Endothelial cell of umbilical vein (primary cell): ENCODE results near the gene NEU2. TPM values are rescaled to one million over a fixed set of nuclear protein-coding genes. Genes with fewer than 3 reads are reported as not detected.

Source experiments
- BruUV-seq: library from RNA; stranded (reverse); fragments of 400-500 nt; replicated peaks from 2 replicates; lab custom pipeline; 2021; lab: Mats Ljungman, UMichigan
- CTCF ChIA-PET: fragments of 300-600, 350-600 bp; sonication (Branson Sonifier 250); formaldehyde crosslinking; loops from one replicate; lab custom pipeline; 2021; ENCODE audit warnings: antibody characterized with exemption, inconsistent platforms; lab: Charles Lee
- POLR2A ChIA-PET: fragments of 300-600, 350-600 bp; sonication (Branson Sonifier 250); formaldehyde crosslinking; loops from one replicate; lab custom pipeline; 2021; ENCODE audit warnings: antibody characterized with exemption, inconsistent platforms; lab: Charles Lee
- DNase-seq: peaks from one replicate; pipeline ENCODE4 v3.0.0-alpha.2; 2011; ENCODE audit warnings: low read depth, low spot score
- FAIRE-seq: peaks from 2 replicates; lab custom pipeline; 2011; peaks lifted over from hg19 to GRCh38; lab: Jason Lieb, UNC
- H2AFZ ChIP-seq: 2 replicates; pipeline ENCODE4 v1.6.0; 2012; ENCODE audit warnings: low read depth, low read length, control low read depth, inconsistent platforms
- H3K27ac ChIP-seq: 2 replicates; pipeline ENCODE4 v1.5.1; 2011; ENCODE audit warnings: low read depth, mild to moderate bottlenecking, control low read depth, low read length, moderate library complexity; ENCODE audit not compliant: insufficient read depth
- H3K27me3 ChIP-seq, 2 experiments: 2 replicates each; pipeline versions ENCODE4 v1.6.0 to v1.6.1; 2011; ENCODE audit warnings: low read length in 2 of 2, mixed read lengths in 1 of 2; ENCODE audit not compliant: control insufficient read depth in 2 of 2, insufficient read depth in 2 of 2
- H3K36me3 ChIP-seq, 2 experiments: 2 replicates in 1 of 2; 3 replicates in 1 of 2; pipeline ENCODE4 v1.5.1; 2011; ENCODE audit warnings: low read length in 2 of 2, mild to moderate bottlenecking in 1 of 2, moderate library complexity in 1 of 2; ENCODE audit not compliant: control insufficient read depth in 2 of 2, insufficient read depth in 2 of 2; ENCODE audit errors: extremely low read depth in 1 of 2
- H3K4me1 ChIP-seq: 3 replicates; pipeline ENCODE4 v1.5.1; 2011; ENCODE audit warnings: mild to moderate bottlenecking, low read length; ENCODE audit not compliant: control insufficient read depth, insufficient read depth; ENCODE audit errors: extremely low read depth
- H3K4me2 ChIP-seq: 2 replicates; pipeline ENCODE4 v1.6.1; 2011; ENCODE audit warnings: low read length, control low read depth, mixed read lengths; ENCODE audit not compliant: insufficient read depth
- H3K4me3 ChIP-seq, 3 experiments: fragments of 200-600 bp in 1 of 3; sonication (generic), shearing (Covaris generic) in 1 of 3; replicated peaks in 1 of 3; 2 replicates each; pipeline ENCODE4 v1.5.1; 2011 to 2016; ENCODE audit warnings: control low read depth in 3 of 3, low read length in 3 of 3, mild to moderate bottlenecking in 2 of 3, inconsistent platforms in 1 of 3, low read depth in 1 of 3, moderate library complexity in 1 of 3; ENCODE audit not compliant: insufficient read depth in 1 of 3
- H3K79me2 ChIP-seq: 2 replicates; pipeline ENCODE4 v1.6.0; 2012; ENCODE audit warnings: low read length, inconsistent platforms; ENCODE audit not compliant: control insufficient read depth, insufficient read depth
- H3K9ac ChIP-seq: replicated peaks from 2 replicates; pipeline ENCODE3; 2011; ENCODE audit warnings: low read length, control low read depth; ENCODE audit not compliant: insufficient read depth; ENCODE audit errors: extremely low read depth
- H3K9me1 ChIP-seq: replicated peaks from 3 replicates; pipeline ENCODE4 v1.6.0; 2011; ENCODE audit warnings: mild to moderate bottlenecking, low read length; ENCODE audit not compliant: control insufficient read depth, insufficient read depth; ENCODE audit errors: extremely low read depth
- H3K9me3 ChIP-seq: replicated peaks from 2 replicates; pipeline ENCODE4 v1.5.1; 2012; ENCODE audit warnings: low read length, inconsistent platforms; ENCODE audit not compliant: control insufficient read depth, insufficient read depth
- H4K20me1 ChIP-seq: replicated peaks from 2 replicates; pipeline ENCODE3; 2011; ENCODE audit warnings: mild to moderate bottlenecking, low read length; ENCODE audit not compliant: control insufficient read depth, insufficient read depth; ENCODE audit errors: extremely low read depth
- CTCF ChIP-seq, 2 donors: IDR thresholded peaks; 1 replicate in 1 of 2; 2 replicates in 1 of 2; pipeline ENCODE4 v1.5.1; 2011; ENCODE audit warnings: low read length in 2 of 2, mild to moderate bottlenecking in 2 of 2, moderate library complexity in 2 of 2, control low read depth in 1 of 2, inconsistent platforms in 1 of 2, low read depth in 1 of 2; ENCODE audit not compliant: insufficient read depth in 1 of 2; ENCODE audit errors: extremely low read depth in 1 of 2
- EZH2 ChIP-seq: IDR thresholded peaks from 2 replicates; pipeline ENCODE4 v1.6.1; 2012; ENCODE audit warnings: borderline replicate concordance, low read depth, mild to moderate bottlenecking, moderate library complexity, low read length, inconsistent platforms; ENCODE audit not compliant: severe bottlenecking
- FOS ChIP-seq: IDR thresholded peaks from 2 replicates; pipeline ENCODE4 v1.6.1; 2011; ENCODE audit warnings: mild to moderate bottlenecking, low read length, moderate library complexity, borderline replicate concordance; ENCODE audit not compliant: insufficient read depth
- GATA2 ChIP-seq: IDR thresholded peaks from 2 replicates; pipeline ENCODE4 v1.7.0; 2011; ENCODE audit warnings: low read depth, mild to moderate bottlenecking, moderate library complexity, mixed read lengths, low read length; ENCODE audit not compliant: insufficient read length, insufficient read depth
- JUN ChIP-seq: IDR thresholded peaks from 2 replicates; pipeline ENCODE4 v1.6.1; 2011; ENCODE audit warnings: borderline replicate concordance, low read depth; ENCODE audit not compliant: insufficient read length, insufficient read depth
- MAX ChIP-seq: IDR thresholded peaks from 2 replicates; pipeline ENCODE4 v1.6.1; 2011; ENCODE audit not compliant: insufficient read depth, insufficient read length
- MYC ChIP-seq: IDR thresholded peaks from one replicate; pipeline ENCODE4 v1.6.1; 2011; ENCODE audit warnings: mild to moderate bottlenecking, low read depth, low read length
- POLR2A ChIP-seq: IDR thresholded peaks from 2 replicates; pipeline ENCODE4 v1.6.1; 2012; ENCODE audit warnings: low read depth, mild to moderate bottlenecking, control low read depth, low read length
- POLR2AphosphoS5 ChIP-seq: IDR thresholded peaks from 2 replicates; pipeline ENCODE4 v1.6.1; 2012; ENCODE audit warnings: low read depth, mild to moderate bottlenecking, control low read depth, low read length, moderate library complexity; ENCODE audit not compliant: insufficient read depth
- dilution Hi-C: fragments of 300-500 bp; cut with MboI; formaldehyde crosslinking; loops from one replicate; pipeline ENCODE4 v1.15.0; 2019; ENCODE audit warnings: low sequenced_read_pairs; ENCODE audit not compliant: extremely low pct_ligation_motif_present
- intact Hi-C: fragments of 100-400 bp; cut with micrococcal nuclease; formaldehyde crosslinking; loops from one replicate; pipeline ENCODE4 v1.10.0; 2022
- polyA plus RNA-seq, 4 experiments: library from polyadenylated mRNA; depleted of rRNA in 3 of 4; stranded (reverse) in 3 of 4; unstranded in 1 of 4; fragments of >200 nt; gene quantifications; 2 replicates each; pipeline versions ENCODE4 v1.2.1 to v1.2.3, GENCODE V29; 2011 to 2012; ENCODE audit warnings: missing spikeins in 1 of 4
- total RNA-seq: library from RNA; stranded (reverse); gene quantifications from 2 replicates; pipeline ENCODE4 v1.2.3, GENCODE V29; 2021

NEU2 gene
- total and polyA plus RNA-seq, 2 donors (not counting 3 experiments of a cell fraction or from before 2014, with no cell fraction given): not detected

- Histone ChIP-seq H4K20me1 (no peaks in the 10 kb centered on the region), H3K36me3 (no peaks in the 10 kb centered on the region), H3K27ac (no peak overlapping the region), H3K4me2 (no peak overlapping the region), H3K9ac (no peak overlapping the region), H3K79me2 (no peaks in the 10 kb centered on the region), H3K27me3 (no peaks in the 10 kb centered on the region), H3K9me3 (no peaks in the 10 kb centered on the region), H3K9me1 (no peaks in the 10 kb centered on the region), H2AFZ (no peak overlapping the region), H3K4me3 (no peak overlapping the region), H3K4me1 (no peaks in the 10 kb centered on the region)
- intact Hi-C loops (no loop called here), dilution Hi-C loops (no loop called here)
- BruUV-seq: no TSS peak
- TF ChIP-seq MAX (no peak), MYC (no peak), EZH2 (no peak), POLR2A (no peak), FOS (no peak), POLR2AphosphoS5 (no peak), JUN (no peak), CTCF (IDR thresholded peaks at IDR 0.05; ENCODE audit: extremely low read depth in 1 of 2, insufficient read depth in 1 of 2, low read depth in 1 of 2, low read length in 2 of 2) (no peak), GATA2 (no peak)
- POLR2A ChIA-PET: no interaction called here
- DNase-seq: no peak
- FAIRE-seq: no peak
- CTCF ChIA-PET: no interaction called here
Measured at GRCh38 chr2:232999354-232999753, 33.1 kb upstream of the NEU2 start.
